Large intestine (tissue), 3 donors: ENCODE data around the gene KCNJ11. TPM values are rescaled to one million over a fixed set of nuclear protein-coding genes. Genes with fewer than 3 reads are reported as not detected.

ENCODE experiments used
- DNase-seq, 2 donors: peaks; one replicate each; pipeline versions ENCODE4 v3.0.0 to v3.0.0-alpha.2; 2013
- H3K27ac ChIP-seq: one replicate; pipeline ENCODE4 v1.5.1; 2013; ENCODE audit warnings: low read length
- H3K27me3 ChIP-seq: 2 replicates; pipeline ENCODE4 v1.6.1; 2013; ENCODE audit warnings: low read length; ENCODE audit not compliant: control insufficient read depth, insufficient read depth
- H3K36me3 ChIP-seq: 2 replicates; pipeline ENCODE4 v1.6.1; 2013; ENCODE audit warnings: low read length; ENCODE audit not compliant: control insufficient read depth, insufficient read depth
- H3K4me1 ChIP-seq: one replicate; pipeline ENCODE4 v1.6.1; 2013; ENCODE audit warnings: low read length; ENCODE audit not compliant: control insufficient read depth, insufficient read depth
- H3K4me3 ChIP-seq: one replicate; pipeline ENCODE4 v1.5.1; 2013; ENCODE audit warnings: low read length
- H3K9me3 ChIP-seq: one replicate; pipeline ENCODE4 v1.6.1; 2013; ENCODE audit warnings: mild to moderate bottlenecking, low read depth, low read length, moderate library complexity; ENCODE audit not compliant: control insufficient read depth
- WGBS: methylation state at CpG from one replicate; pipeline ENCODE4 v1.1.5; 2013; ENCODE audit warnings: low lambda C conversion rate; ENCODE audit not compliant: insufficient coverage; 5-methylcytosine and 5-hydroxymethylcytosine counted together
- polyA plus RNA-seq: library from polyadenylated mRNA; unstranded; fragments of 120-200 nt; gene quantifications from one replicate; pipeline ENCODE4 v1.2.1, GENCODE V29; 2013

Gene KCNJ11
- polyA plus RNA-seq, 1 donor = 5.4 TPM

DNA sequence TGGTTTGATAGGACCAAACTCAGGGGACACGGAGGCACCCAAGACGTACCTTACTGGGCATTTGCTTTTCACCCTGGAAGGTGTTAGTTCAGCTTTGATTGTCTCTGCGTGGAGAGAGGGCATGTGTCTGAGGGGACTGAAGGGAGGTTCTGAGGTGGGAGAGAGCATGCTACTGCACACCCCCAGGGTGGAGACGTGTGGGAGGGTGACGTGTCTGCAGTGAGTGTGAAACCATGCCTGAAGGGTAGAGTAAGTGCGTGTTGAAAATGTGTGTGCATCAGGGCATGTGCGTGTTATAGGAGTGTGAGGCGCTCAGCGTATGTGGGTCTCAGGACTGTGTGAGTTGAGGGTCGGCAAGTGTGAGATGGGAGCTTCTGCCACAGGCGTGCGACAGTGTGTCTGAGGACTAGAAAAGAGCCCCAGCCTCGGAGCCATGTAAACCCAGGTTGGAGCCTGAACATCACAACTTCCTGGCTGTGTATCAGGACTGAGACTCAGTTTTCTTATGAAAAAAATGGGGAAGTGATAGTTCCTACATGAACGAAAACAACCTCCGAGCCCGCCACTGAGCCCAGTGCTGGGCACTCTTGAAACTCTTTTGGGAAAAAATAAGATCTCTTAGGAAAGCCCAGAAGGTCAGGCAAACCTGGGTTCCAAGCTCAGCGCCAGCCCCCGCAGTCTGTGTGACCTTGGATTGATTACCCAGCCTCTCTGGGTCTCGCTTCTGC, 11.8 kb upstream of the KCNJ11 start:
- H3K36me3 ChIP-seq = no peaks in the 10 kb centered on the region
- no peak overlapping the region for H3K27ac ChIP-seq
- H3K27me3 ChIP-seq = no peaks in the 10 kb centered on the region
- H3K4me3 ChIP-seq = no peak overlapping the region
- WGBS = no CpG with 5 or more reads among the region's 19 CpGs
- DNase-seq = no peak
- peaks cover under 1% of the 10 kb centered on the region for H3K4me1 ChIP-seq
- no peaks in the 10 kb centered on the region for H3K9me3 ChIP-seq

DNA sequence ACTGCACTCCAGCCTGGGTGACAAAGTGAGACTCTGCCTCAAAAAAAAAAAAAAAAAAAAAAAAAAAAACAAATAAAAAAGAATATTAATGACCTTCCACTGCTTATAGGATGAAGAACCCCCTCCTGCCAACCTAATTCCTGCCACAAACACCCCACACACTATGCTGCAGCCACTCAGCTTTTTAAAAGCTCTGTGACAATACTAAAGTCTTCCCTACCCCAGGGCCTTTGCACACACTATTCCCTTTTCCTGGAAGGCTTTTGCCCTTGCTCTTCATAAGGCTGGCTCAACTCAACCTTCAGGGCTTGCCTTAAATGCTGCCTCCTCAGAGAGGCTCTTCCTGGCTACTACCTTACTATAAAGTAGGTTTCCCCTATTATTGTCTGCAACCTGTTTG, 10.8 kb upstream of the KCNJ11 start:
- no peaks in the 10 kb centered on the region for H3K9me3 ChIP-seq

DNA sequence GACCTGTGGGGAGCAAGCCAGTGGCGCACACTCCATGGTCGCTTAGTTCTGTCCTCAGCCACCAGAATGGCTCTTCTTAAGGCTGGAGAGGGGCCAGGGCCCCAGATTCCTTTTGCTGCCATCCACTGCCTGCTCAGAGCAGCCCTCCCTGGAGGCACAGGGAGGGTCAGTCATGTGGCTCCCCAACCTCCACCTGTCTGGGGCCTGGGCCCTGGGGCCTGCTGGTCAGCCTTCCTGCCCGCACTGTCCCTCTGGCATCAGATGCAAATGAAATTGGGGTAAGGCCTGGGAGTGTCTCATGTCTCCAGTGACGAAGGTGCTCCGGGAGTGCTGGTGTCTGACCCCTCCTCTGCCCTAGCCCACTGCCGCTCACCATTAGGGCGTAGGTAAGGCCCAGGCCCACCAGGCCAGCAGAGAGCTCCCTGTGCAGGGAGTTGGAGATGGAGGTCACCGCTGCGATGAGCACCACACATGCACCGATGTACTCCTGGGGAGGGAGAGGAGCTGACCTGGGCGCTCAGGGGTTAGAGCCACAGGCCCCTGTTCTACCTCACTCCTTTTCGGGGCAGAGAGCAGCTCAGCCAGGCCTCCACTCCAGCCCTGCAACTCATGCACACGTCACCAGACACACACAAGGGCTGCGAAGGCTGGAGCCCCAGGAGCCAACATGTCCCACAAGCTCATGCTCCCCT, 9.0 kb upstream of the KCNJ11 start:
- no peak overlapping the region for H3K4me3 ChIP-seq
- WGBS = no CpG with 5 or more reads among the region's 14 CpGs
- H3K27ac ChIP-seq = no peak overlapping the region
- H3K4me1 ChIP-seq = no peaks in the 10 kb centered on the region
- no peaks in the 10 kb centered on the region for H3K27me3 ChIP-seq
- H3K9me3 ChIP-seq = no peaks in the 10 kb centered on the region
- no peaks in the 10 kb centered on the region for H3K36me3 ChIP-seq
- DNase-seq = no peak

More for the DNA sequence above, 10.8 kb upstream of the KCNJ11 start:
- Histone ChIP-seq H3K36me3 (no peaks in the 10 kb centered on the region), H3K4me1 (no peaks in the 10 kb centered on the region), H3K27me3 (no peaks in the 10 kb centered on the region), H3K27ac (no peak overlapping the region), H3K4me3 (no peak overlapping the region)
- no peak for DNase-seq

DNA sequence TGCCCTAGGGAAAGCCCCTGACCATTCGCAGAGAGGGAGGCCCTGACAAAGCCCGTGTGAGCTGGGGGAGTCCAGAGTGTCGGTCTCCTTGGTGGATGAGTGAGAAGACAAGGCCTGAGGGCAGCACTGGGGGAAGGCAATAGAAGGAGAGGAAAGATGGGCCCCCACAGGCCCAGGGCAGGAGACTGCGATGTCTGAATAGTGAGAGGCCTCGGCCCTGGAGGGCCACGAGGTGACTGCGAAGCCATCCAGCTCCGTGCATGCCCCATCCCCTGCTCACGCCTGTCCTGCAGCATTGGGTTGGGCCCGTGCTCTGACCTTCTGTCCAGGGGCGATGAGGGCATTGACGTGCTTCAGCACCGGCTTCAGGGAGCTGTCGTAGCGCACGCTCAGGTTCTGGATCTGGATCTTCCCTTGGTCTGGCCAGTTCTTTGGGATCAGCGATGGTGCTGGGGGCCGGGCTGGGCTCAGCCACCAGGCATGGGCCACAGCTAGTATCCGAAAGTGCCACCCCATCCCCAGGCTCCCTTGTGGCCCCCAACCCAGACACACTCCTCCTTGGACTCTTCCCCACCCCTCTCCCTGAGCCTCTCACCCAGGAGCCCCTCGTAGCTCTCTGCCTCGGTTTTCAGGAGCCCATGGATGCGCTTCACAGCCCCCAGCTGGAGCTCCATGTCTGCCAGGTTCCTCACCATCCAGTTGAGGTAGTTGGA, 8.3 kb upstream of the KCNJ11 start:
- no peaks in the 10 kb centered on the region for H3K27me3 ChIP-seq
- WGBS = no CpG with 5 or more reads among the region's 22 CpGs
- no peaks in the 10 kb centered on the region for H3K4me1 ChIP-seq
- H3K36me3 ChIP-seq = no peaks in the 10 kb centered on the region
- no peaks in the 10 kb centered on the region for H3K9me3 ChIP-seq
- DNase-seq = no peak
- H3K4me3 ChIP-seq = no peak overlapping the region
- no peak overlapping the region for H3K27ac ChIP-seq

DNA sequence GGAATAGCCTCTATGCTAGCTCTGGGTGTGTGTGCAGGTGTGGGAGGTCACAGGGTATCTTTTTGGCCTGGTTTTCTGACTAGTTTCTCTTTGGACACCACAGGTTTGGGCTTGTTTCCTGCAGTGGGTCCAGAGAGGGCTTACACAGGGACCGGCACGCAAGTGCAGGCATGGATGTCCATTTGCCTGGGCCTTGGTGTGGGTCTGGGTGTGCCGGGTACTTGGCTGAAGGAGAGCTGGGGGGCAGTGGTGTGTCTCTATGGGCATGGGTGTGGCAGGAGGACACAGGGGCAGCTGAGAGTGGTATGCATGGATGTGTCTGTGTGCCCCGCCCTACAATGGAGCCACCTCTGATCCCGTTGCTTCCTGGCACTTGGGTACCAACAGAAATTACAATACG, 7.5 kb upstream of the KCNJ11 start:
- Histone ChIP-seq H3K36me3 (no peaks in the 10 kb centered on the region), H3K27me3 (no peaks in the 10 kb centered on the region), H3K9me3 (no peaks in the 10 kb centered on the region), H3K4me3 (no peak overlapping the region), H3K4me1 (no peaks in the 10 kb centered on the region), H3K27ac (no peak overlapping the region)
- 100% methylated on average over 1 of the region's 6 CpGs for WGBS
- DNase-seq = no peak

DNA sequence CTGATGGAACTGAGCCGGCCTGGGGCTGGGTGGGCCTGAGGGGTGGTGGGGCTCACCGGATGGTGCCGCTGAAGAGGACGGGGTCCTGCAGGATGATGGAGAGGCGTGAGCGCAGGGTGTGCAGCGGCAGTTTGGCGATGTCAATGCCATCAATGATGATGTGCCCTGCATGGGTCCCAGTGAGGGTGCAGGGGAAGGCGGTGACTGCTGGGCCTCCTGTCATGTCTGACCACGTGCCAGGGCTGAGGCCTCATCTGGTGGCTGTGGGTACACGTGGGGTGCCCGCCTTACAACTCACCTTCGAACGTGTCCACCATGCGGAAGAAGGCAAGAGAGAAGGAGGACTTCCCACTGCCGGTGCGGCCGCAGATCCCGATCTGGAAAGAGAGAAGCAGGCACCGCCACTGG, 7.1 kb upstream of the KCNJ11 start:
- no CpG with 5 or more reads among the region's 20 CpGs for WGBS
- no peaks in the 10 kb centered on the region for H3K4me1 ChIP-seq

DNA sequence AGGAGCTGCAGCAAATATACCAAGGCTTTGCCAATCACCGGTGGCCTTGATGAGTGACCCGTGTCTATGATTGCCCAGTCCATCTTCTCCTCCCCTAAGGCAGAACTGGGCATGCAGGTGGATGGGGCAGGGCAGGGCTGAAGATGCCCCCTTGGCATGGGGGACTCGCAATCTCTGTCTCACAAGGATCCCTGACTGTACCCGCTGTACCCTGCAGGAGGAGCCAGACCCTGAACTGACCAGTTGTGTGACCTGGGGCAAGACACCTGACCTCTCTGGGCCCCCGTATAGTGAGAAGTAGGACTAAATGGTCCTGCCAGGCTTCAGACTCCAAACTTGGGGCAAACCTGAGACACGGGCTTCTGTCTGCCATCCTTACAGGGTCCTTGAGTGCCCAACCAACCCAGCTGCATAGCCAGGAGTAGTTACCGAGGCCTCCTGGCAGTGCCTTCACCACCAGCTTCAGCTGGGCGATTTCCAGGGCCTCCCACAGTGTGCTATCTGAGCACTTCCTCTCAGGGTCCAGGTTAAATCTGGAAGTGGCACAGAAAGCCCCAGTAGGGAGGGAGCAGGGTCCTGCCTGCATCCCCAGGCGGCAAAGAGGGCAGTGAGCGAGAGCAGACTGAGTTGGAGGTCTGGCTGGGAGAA, 6.4 kb upstream of the KCNJ11 start:
- no peak for DNase-seq
- Histone ChIP-seq H3K4me1 (no peaks in the 10 kb centered on the region), H3K4me3 (no peak overlapping the region), H3K36me3 (no peaks in the 10 kb centered on the region), H3K27ac (no peak overlapping the region), H3K27me3 (peaks cover 1% of the 10 kb centered on the region), H3K9me3 (no peaks in the 10 kb centered on the region)
- WGBS = no CpG with 5 or more reads among the region's 10 CpGs

More for the DNA sequence above, 7.1 kb upstream of the KCNJ11 start:
- no peak overlapping the region for H3K27ac ChIP-seq
- no peak overlapping the region for H3K4me3 ChIP-seq
- no peaks in the 10 kb centered on the region for H3K27me3 ChIP-seq
- no peaks in the 10 kb centered on the region for H3K9me3 ChIP-seq
- DNase-seq = no peak
- no peaks in the 10 kb centered on the region for H3K36me3 ChIP-seq

DNA sequence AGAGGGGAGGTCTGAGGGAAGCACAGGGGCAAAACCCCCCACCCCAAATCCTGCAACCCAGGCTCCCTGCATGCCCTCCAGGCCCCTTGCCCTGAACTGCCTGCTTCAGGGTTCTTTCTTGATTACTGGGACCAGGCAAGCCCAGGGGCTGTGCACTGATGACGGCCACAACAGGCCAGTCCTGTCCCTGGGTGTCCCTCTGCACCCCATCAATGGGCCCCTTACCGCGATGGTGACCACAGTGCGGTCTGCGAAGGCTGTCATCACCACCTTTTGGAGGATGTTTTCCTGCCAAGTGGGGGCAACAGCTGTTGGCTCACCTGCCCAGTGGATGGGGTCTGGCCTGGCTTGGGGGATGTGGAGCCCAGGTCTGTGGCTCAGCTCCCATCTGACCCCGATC, 5.0 kb upstream of the KCNJ11 start:
- Histone ChIP-seq H3K36me3 (no peaks in the 10 kb centered on the region), H3K9me3 (no peaks in the 10 kb centered on the region), H3K4me1 (no peaks in the 10 kb centered on the region), H3K4me3 (no peak overlapping the region), H3K27ac (no peak overlapping the region), H3K27me3 (peaks cover 2% of the 10 kb centered on the region)
- no peak for DNase-seq
- WGBS = no CpG with 5 or more reads among the region's 6 CpGs

DNA sequence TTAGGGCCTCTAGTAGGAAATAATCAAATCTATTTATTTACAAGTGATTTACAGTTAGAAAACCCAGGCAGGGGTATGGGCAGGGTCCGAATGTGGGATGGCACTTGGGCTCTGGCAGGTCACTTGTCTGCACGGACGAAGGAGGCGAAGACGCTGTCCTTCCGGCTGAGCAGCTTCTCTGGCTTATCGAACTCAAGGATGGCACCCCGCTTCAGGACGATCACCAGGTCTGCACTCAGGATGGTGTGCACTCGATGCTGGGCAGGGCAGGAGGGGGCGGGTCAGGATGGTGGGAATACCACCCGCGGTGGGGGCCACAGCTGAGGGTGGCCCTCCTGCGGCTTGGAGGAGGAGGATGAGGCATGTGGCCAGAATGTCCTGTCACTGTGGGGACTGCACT, 4.4 kb upstream of the KCNJ11 start:
- Histone ChIP-seq H3K36me3 (no peaks in the 10 kb centered on the region), H3K9me3 (no peaks in the 10 kb centered on the region), H3K4me3 (no peak overlapping the region), H3K27ac (no peak overlapping the region), H3K27me3 (peaks cover 2% of the 10 kb centered on the region), H3K4me1 (no peaks in the 10 kb centered on the region)
- no CpG with 5 or more reads among the region's 14 CpGs for WGBS
- no peak for DNase-seq
